ENCODE measurements around the gene CDH18. TPM values are rescaled to one million over a fixed set of nuclear protein-coding genes. Genes with fewer than 3 reads are reported as not detected.

The CDH18 gene
- total and polyA plus RNA-seq, 3 donors from 2014 or later: 6.4 to 11.3 (median 10.7) TPM

DNA sequence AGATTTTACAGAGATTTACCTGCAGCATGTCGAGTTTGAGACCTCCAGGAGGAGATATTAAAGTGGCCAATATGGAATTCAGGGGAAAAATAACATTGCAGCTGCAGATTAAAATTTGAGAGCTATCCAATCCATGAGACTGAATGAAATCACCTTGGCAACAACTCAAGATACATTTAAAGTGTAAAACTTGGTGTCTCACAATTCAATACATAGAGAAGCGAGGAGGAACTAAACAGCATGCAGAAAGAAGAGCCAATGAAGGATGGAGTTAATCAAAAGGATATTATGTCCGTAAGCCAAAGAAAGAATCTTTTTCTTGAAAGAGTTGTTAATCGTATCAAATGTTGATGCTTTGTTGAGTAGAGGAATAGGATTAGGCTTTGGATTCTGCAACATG lies 455.1 kb downstream of the CDH18 start:
- H3K27me3 ChIP-seq: no peaks in the 10 kb centered on the region
- no peaks in the 10 kb centered on the region for H3K4me1 ChIP-seq
- no peaks in the 10 kb centered on the region for H3K36me3 ChIP-seq (ENCODE audit: low read depth, missing control alignments)
- no peaks in the 10 kb centered on the region for H3K9me3 ChIP-seq
- DNase-seq: no peak
- H3K27ac ChIP-seq: no peak overlapping the region
- intact Hi-C loops (cut with DNase I; ENCODE audit: low total_unique reads): no loop called here
- H3K4me3 ChIP-seq: no peak overlapping the region
- TF ChIP-seq, protein P1, sequence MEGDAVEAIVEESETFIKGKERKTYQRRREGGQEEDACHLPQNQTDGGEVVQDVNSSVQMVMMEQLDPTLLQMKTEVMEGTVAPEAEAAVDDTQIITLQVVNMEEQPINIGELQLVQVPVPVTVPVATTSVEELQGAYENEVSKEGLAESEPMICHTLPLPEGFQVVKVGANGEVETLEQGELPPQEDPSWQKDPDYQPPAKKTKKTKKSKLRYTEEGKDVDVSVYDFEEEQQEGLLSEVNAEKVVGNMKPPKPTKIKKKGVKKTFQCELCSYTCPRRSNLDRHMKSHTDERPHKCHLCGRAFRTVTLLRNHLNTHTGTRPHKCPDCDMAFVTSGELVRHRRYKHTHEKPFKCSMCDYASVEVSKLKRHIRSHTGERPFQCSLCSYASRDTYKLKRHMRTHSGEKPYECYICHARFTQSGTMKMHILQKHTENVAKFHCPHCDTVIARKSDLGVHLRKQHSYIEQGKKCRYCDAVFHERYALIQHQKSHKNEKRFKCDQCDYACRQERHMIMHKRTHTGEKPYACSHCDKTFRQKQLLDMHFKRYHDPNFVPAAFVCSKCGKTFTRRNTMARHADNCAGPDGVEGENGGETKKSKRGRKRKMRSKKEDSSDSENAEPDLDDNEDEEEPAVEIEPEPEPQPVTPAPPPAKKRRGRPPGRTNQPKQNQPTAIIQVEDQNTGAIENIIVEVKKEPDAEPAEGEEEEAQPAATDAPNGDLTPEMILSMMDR (IDR thresholded peaks at IDR 0.05): no peak
- TF ChIP-seq POLR2A (IDR thresholded peaks at IDR 0.05): no peak
- WGBS, 2 donors: 69 to 81% methylated on average over 4 of the region's 4 CpGs

DNA sequence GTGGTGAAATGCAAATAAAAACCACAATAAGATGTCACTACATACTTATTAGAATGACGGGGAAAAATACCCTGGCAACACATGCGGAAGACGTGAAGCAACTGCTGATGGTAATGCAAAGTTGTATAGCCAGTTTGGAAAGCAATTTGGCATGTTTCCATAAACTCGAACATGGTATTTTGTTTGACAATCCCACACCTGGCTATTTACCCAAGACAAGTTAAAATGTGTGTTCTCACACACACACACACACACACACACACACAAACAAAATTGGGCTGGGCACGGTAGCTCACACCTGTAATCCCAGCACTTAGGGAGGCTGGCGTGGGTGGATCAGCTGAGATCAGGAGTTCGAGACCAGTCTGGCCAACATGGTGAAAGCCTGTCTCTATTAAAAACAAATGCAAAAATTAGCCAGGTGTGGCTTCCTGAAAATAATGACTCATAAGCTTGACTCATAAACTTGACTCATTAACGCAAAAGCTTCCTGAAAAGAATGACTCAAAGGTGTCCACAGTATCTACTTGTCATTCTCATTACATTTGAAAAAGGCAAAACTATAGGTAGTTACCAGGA lies 456.5 kb downstream of the CDH18 start:
- H3K9me3 ChIP-seq: no peaks in the 10 kb centered on the region
- no peaks in the 10 kb centered on the region for H3K27me3 ChIP-seq
- no peak overlapping the region for H3K27ac ChIP-seq
- intact Hi-C loops (cut with DNase I; ENCODE audit: low total_unique reads): no loop called here
- WGBS, 2 donors: 91 to 95% methylated on average over 8 of the region's 8 CpGs
- no peak for DNase-seq
- H3K4me1 ChIP-seq: no peaks in the 10 kb centered on the region
- no peak overlapping the region for H3K4me3 ChIP-seq
- H3K36me3 ChIP-seq (ENCODE audit: low read depth, missing control alignments): no peaks in the 10 kb centered on the region
- no peak for TF ChIP-seq POLR2A (IDR thresholded peaks at IDR 0.05)
- TF ChIP-seq, protein P1 (IDR thresholded peaks at IDR 0.05): no peak

DNA sequence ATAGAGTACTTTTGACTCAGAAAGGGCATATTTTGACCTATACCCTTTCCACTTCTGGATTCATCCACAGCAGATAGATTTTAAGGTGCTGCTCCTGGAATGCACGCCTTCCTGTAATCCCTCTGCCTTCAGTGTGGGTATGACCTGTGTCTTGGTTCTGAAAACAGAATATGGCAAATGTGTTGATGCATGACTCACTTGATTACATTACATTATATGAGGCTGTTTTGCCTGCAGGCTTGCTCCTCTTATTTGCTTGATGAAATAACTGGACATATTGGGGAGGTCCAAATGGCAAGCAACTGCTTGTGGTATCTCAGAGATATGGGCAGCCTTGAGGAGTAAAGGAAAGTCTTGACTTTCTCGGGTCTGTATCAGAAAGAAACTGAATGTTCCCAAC lies 468.6 kb downstream of the CDH18 start:
- Histone ChIP-seq H3K9me3 (no peaks in the 10 kb centered on the region), H3K27me3 (no peaks in the 10 kb centered on the region), H3K27ac (no peak overlapping the region), H3K4me1 (no peaks in the 10 kb centered on the region), H3K4me3 (no peak overlapping the region), H3K36me3 (ENCODE audit: low read depth, missing control alignments) (no peaks in the 10 kb centered on the region)
- intact Hi-C loops (cut with DNase I; ENCODE audit: low total_unique reads): no loop called here
- WGBS, 2 donors: 58 to 62% methylated on average over 2 of the region's 2 CpGs
- no peak for DNase-seq
- TF ChIP-seq POLR2A (IDR thresholded peaks at IDR 0.05): no peak
- TF ChIP-seq, protein P1 (IDR thresholded peaks at IDR 0.05): no peak

DNA sequence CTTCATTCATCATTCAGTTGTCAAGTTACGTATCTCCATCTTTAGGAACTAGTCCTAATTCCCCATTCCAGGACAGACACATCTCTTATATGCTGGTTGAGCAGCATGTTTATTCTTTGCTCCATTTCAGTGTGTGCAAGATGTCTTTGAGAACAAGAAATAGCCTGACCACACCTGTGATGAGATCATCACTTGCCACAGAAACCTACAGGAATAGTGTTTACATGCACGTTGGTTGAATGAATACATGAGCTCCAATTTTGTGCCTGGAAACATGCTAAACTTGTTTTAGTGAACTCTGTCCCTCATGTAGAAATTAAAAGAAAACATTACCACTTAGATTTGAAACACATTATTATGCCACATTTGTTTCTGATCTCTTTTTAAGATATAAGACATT lies 489.1 kb downstream of the CDH18 start:
- 84 to 86% methylated on average over 2 of the region's 2 CpGs for WGBS, 2 donors

More for the DNA sequence above, 489.1 kb downstream of the CDH18 start:
- Histone ChIP-seq H3K4me3 (no peak overlapping the region), H3K36me3 (ENCODE audit: low read depth, missing control alignments) (no peaks in the 10 kb centered on the region), H3K27me3 (no peaks in the 10 kb centered on the region), H3K4me1 (no peaks in the 10 kb centered on the region), H3K27ac (no peak overlapping the region), H3K9me3 (no peaks in the 10 kb centered on the region)
- intact Hi-C loops (cut with DNase I; ENCODE audit: low total_unique reads): no loop called here
- DNase-seq: no peak
- no peak for TF ChIP-seq POLR2A (IDR thresholded peaks at IDR 0.05)
- TF ChIP-seq, protein P1 (IDR thresholded peaks at IDR 0.05): no peak
